Right lobe of liver (tissue), 4 donors: ENCODE data around the gene KLHL15.

ENCODE experiments used
- CTCF ChIP-seq, 4 donors: fragments of 200-600 bp in 3 of 4; fragments of 450-650 bp in 1 of 4; IDR thresholded peaks; one replicate each; pipeline versions ENCODE4 v1.5.1 to v1.8.0; 2016 to 2022; ENCODE audit warnings: antibody characterized with exemption in 4 of 4, mild to moderate bottlenecking in 2 of 4
- POLR2A ChIP-seq: fragments of 450-650 bp; IDR thresholded peaks from one replicate; pipeline ENCODE4 v1.6.1; 2017; ENCODE audit warnings: antibody characterized with exemption, mild to moderate bottlenecking
- donor health status: DM: no; HTN: no; CAD: no.
- donor health status: DM: no; HTN: no; CAD: no.
- donor health status: DM: no; HTN: yes; CAD: no.

DNA sequence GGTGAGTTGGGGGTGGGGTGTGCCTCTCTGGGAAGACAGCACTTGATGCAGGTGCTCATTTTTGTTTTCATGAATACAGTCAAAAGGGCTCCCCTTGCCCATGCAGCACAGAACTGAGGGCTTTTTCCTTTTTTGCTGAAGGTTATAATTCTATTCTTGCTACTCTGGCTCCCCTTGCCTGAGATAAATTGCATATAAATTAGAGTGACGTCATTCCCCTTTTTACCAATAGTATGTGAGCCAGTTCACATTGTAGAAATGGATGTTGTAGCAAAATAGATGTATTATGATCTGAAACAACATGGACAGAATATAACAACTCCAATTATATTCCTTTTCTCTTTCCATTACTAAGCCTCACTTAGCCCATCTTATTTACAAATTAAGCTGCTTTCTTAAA, 90.8 kb downstream of the KLHL15 start:
- no peak for TF ChIP-seq POLR2A
- TF ChIP-seq CTCF (IDR thresholded peaks at IDR 0.05), result no peak
